GM23338 (cell line): ENCODE results near the gene CDK17. TPM values are rescaled to one million over a fixed set of nuclear protein-coding genes. Genes with fewer than 3 reads are reported as not detected.

Experiments used
- ATAC-seq: fragments of 200-7000 bp; cut with Tn5 transposase; 3 replicates; pipeline ENCODE4 v1.9.1; 2020
- DNase-seq: peaks from one replicate; pipeline ENCODE4 v3.0.0-alpha.2; 2015; ENCODE audit warnings: low spot score
- H2AFZ ChIP-seq: fragments of 200-600 bp; sonication (generic); 2 replicates; pipeline ENCODE4 v1.8.0; 2016; ENCODE audit warnings: antibody characterized with exemption, mild to moderate bottlenecking, moderate library complexity
- H3F3A ChIP-seq: fragments of 200-600 bp; sonication (generic); replicated peaks from 2 replicates; pipeline ENCODE4 v1.8.0; 2017; ENCODE audit warnings: antibody characterized with exemption, mixed run types, low read depth
- H3K27ac ChIP-seq: fragments of 200-600 bp; sonication (generic); 2 replicates; pipeline ENCODE4 v1.6.1; 2016; ENCODE audit warnings: low read depth
- H3K27me3 ChIP-seq: fragments of 200-600 bp; sonication (generic); 2 replicates; pipeline ENCODE4 v1.8.0; 2016; ENCODE audit warnings: mild to moderate bottlenecking, mixed run types, moderate library complexity; ENCODE audit not compliant: insufficient read depth
- H3K36me3 ChIP-seq: fragments of 200-600 bp; sonication (generic); 2 replicates; pipeline ENCODE4 v1.8.0; 2016; ENCODE audit warnings: mild to moderate bottlenecking; ENCODE audit not compliant: insufficient read depth
- H3K4me1 ChIP-seq: fragments of 200-600 bp; sonication (generic); 2 replicates; pipeline ENCODE4 v1.8.0; 2016; ENCODE audit warnings: mild to moderate bottlenecking, moderate library complexity; ENCODE audit not compliant: insufficient read depth
- H3K4me2 ChIP-seq: fragments of 200-600 bp; sonication (generic); 2 replicates; pipeline ENCODE4 v1.7.1; 2017; ENCODE audit warnings: mixed run types
- H3K4me3 ChIP-seq: fragments of 200-600 bp; sonication (generic); 2 replicates; pipeline ENCODE4 v1.6.1; 2016; ENCODE audit warnings: mixed run types
- H3K79me2 ChIP-seq: fragments of 200-600 bp; sonication (generic); replicated peaks from 2 replicates; pipeline ENCODE4 v1.8.0; 2017; ENCODE audit warnings: mild to moderate bottlenecking; ENCODE audit not compliant: insufficient read depth
- H3K9me2 ChIP-seq: fragments of 200-600 bp; sonication (generic); 2 replicates; pipeline ENCODE4 v1.8.0; 2017; ENCODE audit not compliant: insufficient read depth
- H4K20me1 ChIP-seq: fragments of 200-600 bp; sonication (generic); replicated peaks from 2 replicates; pipeline ENCODE4 v1.8.0; 2017; ENCODE audit warnings: mild to moderate bottlenecking; ENCODE audit not compliant: insufficient read depth
- H3K27ac Mint-ChIP-seq: 2 replicates; pipeline ENCODE4 v1.8.0; 2020; ENCODE audit warnings: inconsistent platforms, mild to moderate bottlenecking, moderate library complexity, mixed read lengths
- H3K27me3 Mint-ChIP-seq: 3 replicates; pipeline ENCODE4 v1.8.0; 2022; ENCODE audit warnings: low read depth, mild to moderate bottlenecking, moderate library complexity, mixed read lengths, inconsistent platforms; ENCODE audit not compliant: insufficient read depth, poor library complexity
- H3K36me3 Mint-ChIP-seq: 3 replicates; pipeline ENCODE4 v1.8.0; 2021; ENCODE audit warnings: low read depth, mild to moderate bottlenecking, inconsistent platforms, moderate library complexity, mixed read lengths
- H3K4me1 Mint-ChIP-seq: 3 replicates; pipeline ENCODE4 v1.8.0; 2020; ENCODE audit warnings: mild to moderate bottlenecking, inconsistent platforms, mixed read lengths
- H3K4me3 Mint-ChIP-seq: 3 replicates; pipeline ENCODE4 v1.8.0; 2021; ENCODE audit warnings: moderate library complexity, mild to moderate bottlenecking, inconsistent platforms, mixed read lengths
- H3K9me3 Mint-ChIP-seq: 3 replicates; pipeline ENCODE4 v1.8.0; 2020; ENCODE audit warnings: moderate library complexity, mild to moderate bottlenecking, inconsistent platforms, mixed read lengths
- CREB1 ChIP-seq: fragments of 250-450 bp; sonication (Bioruptor Pico); IDR thresholded peaks from 2 replicates; pipeline ENCODE4 v1.5.0; 2020; ENCODE audit warnings: low read depth, mild to moderate bottlenecking, moderate library complexity
- EZH2 ChIP-seq: fragments of 200-600 bp; sonication (generic); IDR thresholded peaks from one replicate; pipeline ENCODE4 v1.8.0; 2017; ENCODE audit warnings: antibody characterized with exemption, mild to moderate bottlenecking, low read depth; ENCODE audit not compliant: unreplicated experiment
- EZH2phosphoT487 ChIP-seq: fragments of 200-600 bp; sonication (generic); IDR thresholded peaks from one replicate; pipeline ENCODE4 v1.8.1; 2018; ENCODE audit warnings: antibody characterized with exemption; ENCODE audit not compliant: unreplicated experiment
- NANOG ChIP-seq: IDR thresholded peaks from 2 replicates; pipeline ENCODE4 v1.6.1; 2016; ENCODE audit warnings: antibody characterized with exemption, borderline replicate concordance
- STAT1 ChIP-seq: IDR thresholded peaks from one replicate; pipeline ENCODE4 v1.6.1; 2016; ENCODE audit warnings: antibody characterized with exemption; ENCODE audit not compliant: unreplicated experiment
- ZNF114 ChIP-seq: fragments of 250-450 bp; sonication (Bioruptor Pico); IDR thresholded peaks from 2 replicates; pipeline ENCODE4 v1.5.0; 2020; ENCODE audit warnings: mild to moderate bottlenecking, moderate library complexity
- ZNF331 ChIP-seq: fragments of 250-450 bp; sonication (Bioruptor Pico); IDR thresholded peaks from 2 replicates; pipeline ENCODE4 v1.5.0; 2020; ENCODE audit warnings: low read depth, mild to moderate bottlenecking, moderate library complexity
- polyA plus RNA-seq: library from polyadenylated mRNA; unstranded; fragments of >200 nt; fragmentation: Nextera tagmentation; extraction: Ambion mirVana; gene quantifications from 2 replicates; pipeline ENCODE4 v1.2.1, GENCODE V29; 2016
- total RNA-seq: library from RNA; depleted of rRNA; stranded (reverse); fragments of >200 nt; shearing (Covaris generic); gene quantifications from 2 replicates; pipeline ENCODE4 v1.2.3, GENCODE V29; 2014
- TF ChIP-seq, protein P1 (sequence below): IDR thresholded peaks from 2 replicates; pipeline ENCODE4 v1.6.1; 2016; ENCODE audit warnings: antibody characterized with exemption
- TF ChIP-seq, protein P2 (sequence below): fragments of 250-450 bp; sonication (Bioruptor Pico); IDR thresholded peaks from 2 replicates; pipeline ENCODE4 v1.5.0; 2020; ENCODE audit warnings: mild to moderate bottlenecking, moderate library complexity
- TF ChIP-seq, protein P3 (sequence below), 2 experiments: fragments of 200-600 bp in 1 of 2; sonication (generic) in 1 of 2; conservative IDR thresholded peaks; 2 replicates each; pipeline versions ENCODE4 v1.5.1 to v1.6.1; 2016 to 2017; ENCODE audit warnings: antibody characterized with exemption in 2 of 2, low read depth in 2 of 2, mild to moderate bottlenecking in 2 of 2, moderate library complexity in 1 of 2
- TF ChIP-seq, protein P4 (sequence below): IDR thresholded peaks from one replicate; pipeline ENCODE4 v1.6.1; 2018; ENCODE audit warnings: antibody characterized with exemption; ENCODE audit not compliant: unreplicated experiment

Gene CDK17
- total and polyA plus RNA-seq, 2 experiments from 2014 or later: 7.6 to 34.2 TPM

DNA sequence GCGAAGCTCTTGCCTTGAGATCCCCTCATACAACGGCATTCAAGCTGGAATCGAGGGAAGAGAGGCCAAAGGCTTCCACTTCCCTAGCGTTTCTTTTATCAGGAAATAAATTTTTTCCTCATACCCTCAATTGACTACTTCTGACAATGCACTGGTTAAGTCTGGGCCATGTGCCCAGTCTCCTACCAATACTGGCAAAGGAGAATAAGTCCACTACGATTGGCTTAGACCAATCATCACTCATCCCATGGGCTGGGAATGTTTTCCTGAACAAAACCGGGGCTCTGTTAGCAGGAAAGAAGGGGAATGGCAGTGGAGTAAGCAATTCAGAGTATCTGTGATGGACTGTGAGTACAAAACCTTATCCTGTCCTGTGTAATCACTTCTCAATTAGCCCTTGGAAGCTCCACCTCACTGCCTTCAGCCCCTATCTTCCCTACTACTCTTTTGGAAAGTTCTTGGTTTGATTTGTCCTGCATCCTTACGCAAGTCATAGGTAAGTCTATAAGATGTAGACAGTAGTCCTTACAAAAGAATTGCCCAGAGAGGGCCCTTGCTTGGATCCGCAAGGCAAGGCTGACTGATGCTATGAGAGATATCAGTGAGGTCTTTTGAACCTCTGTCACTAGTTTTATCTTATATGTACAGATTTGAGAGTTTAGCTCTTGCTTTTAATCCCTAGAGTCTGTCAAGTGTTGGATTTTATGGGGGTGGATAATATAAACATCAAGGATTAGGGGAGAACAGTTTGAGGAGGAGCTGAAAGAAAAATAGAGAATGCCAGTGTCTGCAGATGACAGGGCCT lies 36.3 kb upstream of the CDK17 start:
- no peak overlapping the region for H3K4me3 Mint-ChIP-seq
- TF ChIP-seq, protein P1, sequence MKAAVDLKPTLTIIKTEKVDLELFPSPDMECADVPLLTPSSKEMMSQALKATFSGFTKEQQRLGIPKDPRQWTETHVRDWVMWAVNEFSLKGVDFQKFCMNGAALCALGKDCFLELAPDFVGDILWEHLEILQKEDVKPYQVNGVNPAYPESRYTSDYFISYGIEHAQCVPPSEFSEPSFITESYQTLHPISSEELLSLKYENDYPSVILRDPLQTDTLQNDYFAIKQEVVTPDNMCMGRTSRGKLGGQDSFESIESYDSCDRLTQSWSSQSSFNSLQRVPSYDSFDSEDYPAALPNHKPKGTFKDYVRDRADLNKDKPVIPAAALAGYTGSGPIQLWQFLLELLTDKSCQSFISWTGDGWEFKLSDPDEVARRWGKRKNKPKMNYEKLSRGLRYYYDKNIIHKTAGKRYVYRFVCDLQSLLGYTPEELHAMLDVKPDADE: no peak
- TF ChIP-seq, protein P2, sequence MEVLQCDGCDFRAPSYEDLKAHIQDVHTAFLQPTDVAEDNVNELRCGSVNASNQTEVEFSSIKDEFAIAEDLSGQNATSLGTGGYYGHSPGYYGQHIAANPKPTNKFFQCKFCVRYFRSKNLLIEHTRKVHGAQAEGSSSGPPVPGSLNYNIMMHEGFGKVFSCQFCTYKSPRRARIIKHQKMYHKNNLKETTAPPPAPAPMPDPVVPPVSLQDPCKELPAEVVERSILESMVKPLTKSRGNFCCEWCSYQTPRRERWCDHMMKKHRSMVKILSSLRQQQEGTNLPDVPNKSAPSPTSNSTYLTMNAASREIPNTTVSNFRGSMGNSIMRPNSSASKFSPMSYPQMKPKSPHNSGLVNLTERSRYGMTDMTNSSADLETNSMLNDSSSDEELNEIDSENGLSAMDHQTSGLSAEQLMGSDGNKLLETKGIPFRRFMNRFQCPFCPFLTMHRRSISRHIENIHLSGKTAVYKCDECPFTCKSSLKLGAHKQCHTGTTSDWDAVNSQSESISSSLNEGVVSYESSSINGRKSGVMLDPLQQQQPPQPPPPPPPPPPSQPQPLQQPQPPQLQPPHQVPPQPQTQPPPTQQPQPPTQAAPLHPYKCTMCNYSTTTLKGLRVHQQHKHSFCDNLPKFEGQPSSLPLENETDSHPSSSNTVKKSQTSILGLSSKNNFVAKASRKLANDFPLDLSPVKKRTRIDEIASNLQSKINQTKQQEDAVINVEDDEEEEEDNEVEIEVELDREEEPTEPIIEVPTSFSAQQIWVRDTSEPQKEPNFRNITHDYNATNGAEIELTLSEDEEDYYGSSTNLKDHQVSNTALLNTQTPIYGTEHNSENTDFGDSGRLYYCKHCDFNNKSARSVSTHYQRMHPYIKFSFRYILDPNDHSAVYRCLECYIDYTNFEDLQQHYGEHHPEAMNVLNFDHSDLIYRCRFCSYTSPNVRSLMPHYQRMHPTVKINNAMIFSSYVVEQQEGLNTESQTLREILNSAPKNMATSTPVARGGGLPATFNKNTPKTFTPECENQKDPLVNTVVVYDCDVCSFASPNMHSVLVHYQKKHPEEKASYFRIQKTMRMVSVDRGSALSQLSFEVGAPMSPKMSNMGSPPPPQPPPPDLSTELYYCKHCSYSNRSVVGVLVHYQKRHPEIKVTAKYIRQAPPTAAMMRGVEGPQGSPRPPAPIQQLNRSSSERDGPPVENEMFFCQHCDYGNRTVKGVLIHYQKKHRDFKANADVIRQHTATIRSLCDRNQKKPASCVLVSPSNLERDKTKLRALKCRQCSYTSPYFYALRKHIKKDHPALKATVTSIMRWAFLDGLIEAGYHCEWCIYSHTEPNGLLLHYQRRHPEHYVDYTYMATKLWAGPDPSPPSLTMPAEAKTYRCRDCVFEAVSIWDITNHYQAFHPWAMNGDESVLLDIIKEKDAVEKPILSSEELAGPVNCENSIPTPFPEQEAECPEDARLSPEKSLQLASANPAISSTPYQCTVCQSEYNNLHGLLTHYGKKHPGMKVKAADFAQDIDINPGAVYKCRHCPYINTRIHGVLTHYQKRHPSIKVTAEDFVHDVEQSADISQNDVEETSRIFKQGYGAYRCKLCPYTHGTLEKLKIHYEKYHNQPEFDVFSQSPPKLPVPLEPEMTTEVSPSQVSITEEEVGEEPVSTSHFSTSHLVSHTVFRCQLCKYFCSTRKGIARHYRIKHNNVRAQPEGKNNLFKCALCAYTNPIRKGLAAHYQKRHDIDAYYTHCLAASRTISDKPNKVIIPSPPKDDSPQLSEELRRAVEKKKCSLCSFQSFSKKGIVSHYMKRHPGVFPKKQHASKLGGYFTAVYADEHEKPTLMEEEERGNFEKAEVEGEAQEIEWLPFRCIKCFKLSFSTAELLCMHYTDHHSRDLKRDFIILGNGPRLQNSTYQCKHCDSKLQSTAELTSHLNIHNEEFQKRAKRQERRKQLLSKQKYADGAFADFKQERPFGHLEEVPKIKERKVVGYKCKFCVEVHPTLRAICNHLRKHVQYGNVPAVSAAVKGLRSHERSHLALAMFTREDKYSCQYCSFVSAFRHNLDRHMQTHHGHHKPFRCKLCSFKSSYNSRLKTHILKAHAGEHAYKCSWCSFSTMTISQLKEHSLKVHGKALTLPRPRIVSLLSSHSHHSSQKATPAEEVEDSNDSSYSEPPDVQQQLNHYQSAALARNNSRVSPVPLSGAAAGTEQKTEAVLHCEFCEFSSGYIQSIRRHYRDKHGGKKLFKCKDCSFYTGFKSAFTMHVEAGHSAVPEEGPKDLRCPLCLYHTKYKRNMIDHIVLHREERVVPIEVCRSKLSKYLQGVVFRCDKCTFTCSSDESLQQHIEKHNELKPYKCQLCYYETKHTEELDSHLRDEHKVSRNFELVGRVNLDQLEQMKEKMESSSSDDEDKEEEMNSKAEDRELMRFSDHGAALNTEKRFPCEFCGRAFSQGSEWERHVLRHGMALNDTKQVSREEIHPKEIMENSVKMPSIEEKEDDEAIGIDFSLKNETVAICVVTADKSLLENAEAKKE: no peak
- TF ChIP-seq CREB1 (CRISPR knock-in tag) (no peak), EZH2 (no peak), EZH2phosphoT487 (no peak), NANOG (no peak), STAT1 (no peak), ZNF331 (no peak), ZNF114 (CRISPR knock-in tag) (no peak)
- TF ChIP-seq, protein P3, sequence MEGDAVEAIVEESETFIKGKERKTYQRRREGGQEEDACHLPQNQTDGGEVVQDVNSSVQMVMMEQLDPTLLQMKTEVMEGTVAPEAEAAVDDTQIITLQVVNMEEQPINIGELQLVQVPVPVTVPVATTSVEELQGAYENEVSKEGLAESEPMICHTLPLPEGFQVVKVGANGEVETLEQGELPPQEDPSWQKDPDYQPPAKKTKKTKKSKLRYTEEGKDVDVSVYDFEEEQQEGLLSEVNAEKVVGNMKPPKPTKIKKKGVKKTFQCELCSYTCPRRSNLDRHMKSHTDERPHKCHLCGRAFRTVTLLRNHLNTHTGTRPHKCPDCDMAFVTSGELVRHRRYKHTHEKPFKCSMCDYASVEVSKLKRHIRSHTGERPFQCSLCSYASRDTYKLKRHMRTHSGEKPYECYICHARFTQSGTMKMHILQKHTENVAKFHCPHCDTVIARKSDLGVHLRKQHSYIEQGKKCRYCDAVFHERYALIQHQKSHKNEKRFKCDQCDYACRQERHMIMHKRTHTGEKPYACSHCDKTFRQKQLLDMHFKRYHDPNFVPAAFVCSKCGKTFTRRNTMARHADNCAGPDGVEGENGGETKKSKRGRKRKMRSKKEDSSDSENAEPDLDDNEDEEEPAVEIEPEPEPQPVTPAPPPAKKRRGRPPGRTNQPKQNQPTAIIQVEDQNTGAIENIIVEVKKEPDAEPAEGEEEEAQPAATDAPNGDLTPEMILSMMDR (conservative IDR thresholded peaks at IDR 0.05; ENCODE audit: low read depth in 2 of 2): no peak
- TF ChIP-seq, protein P4, sequence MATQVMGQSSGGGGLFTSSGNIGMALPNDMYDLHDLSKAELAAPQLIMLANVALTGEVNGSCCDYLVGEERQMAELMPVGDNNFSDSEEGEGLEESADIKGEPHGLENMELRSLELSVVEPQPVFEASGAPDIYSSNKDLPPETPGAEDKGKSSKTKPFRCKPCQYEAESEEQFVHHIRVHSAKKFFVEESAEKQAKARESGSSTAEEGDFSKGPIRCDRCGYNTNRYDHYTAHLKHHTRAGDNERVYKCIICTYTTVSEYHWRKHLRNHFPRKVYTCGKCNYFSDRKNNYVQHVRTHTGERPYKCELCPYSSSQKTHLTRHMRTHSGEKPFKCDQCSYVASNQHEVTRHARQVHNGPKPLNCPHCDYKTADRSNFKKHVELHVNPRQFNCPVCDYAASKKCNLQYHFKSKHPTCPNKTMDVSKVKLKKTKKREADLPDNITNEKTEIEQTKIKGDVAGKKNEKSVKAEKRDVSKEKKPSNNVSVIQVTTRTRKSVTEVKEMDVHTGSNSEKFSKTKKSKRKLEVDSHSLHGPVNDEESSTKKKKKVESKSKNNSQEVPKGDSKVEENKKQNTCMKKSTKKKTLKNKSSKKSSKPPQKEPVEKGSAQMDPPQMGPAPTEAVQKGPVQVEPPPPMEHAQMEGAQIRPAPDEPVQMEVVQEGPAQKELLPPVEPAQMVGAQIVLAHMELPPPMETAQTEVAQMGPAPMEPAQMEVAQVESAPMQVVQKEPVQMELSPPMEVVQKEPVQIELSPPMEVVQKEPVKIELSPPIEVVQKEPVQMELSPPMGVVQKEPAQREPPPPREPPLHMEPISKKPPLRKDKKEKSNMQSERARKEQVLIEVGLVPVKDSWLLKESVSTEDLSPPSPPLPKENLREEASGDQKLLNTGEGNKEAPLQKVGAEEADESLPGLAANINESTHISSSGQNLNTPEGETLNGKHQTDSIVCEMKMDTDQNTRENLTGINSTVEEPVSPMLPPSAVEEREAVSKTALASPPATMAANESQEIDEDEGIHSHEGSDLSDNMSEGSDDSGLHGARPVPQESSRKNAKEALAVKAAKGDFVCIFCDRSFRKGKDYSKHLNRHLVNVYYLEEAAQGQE: no peak

More for the DNA sequence above, 36.3 kb upstream of the CDK17 start:
- DNase-seq (no peak), ATAC-seq (no peak)
- Histone ChIP-seq H2AFZ (0 out of 2 replicates have a peak overlapping the region, but pooled peaks have one; percentile 6), H3K36me3 (no peaks in the 10 kb centered on the region), H3K4me1 (no peaks in the 10 kb centered on the region), H3K27ac (no peak overlapping the region), H3K4me2 (no peak overlapping the region), H3K4me3 (no peak overlapping the region), H3F3A (no peaks in the 10 kb centered on the region), H3K79me2 (no peaks in the 10 kb centered on the region), H3K9me2 (no peaks in the 10 kb centered on the region), H3K27me3 (no peaks in the 10 kb centered on the region), H4K20me1 (no peaks in the 10 kb centered on the region)
- no peaks in the 10 kb centered on the region for H3K27me3 Mint-ChIP-seq
- H3K36me3 Mint-ChIP-seq: no peaks in the 10 kb centered on the region
- no peaks in the 10 kb centered on the region for H3K4me1 Mint-ChIP-seq
- peaks cover 3% of the 10 kb centered on the region; the same call in 1 of the 3 replicates for H3K9me3 Mint-ChIP-seq
- no peak overlapping the region for H3K27ac Mint-ChIP-seq
